Coronary artery (tissue), 2 donors: ENCODE results near the gene CFAP299.
"Not testable (repeated sequence)": the region's sequence is repeated elsewhere in the genome, so short reads cannot be mapped to it uniquely, and the experiment has no call there.

Experiments
- DNase-seq: peaks from one replicate; pipeline ENCODE4 v3.0.0-alpha.2; 2017; ENCODE audit warnings: low spot score
- H3K27ac ChIP-seq, 2 donors: fragments of 200-600 bp; sonication (generic); one replicate each; pipeline ENCODE4 v1.5.1; 2016 to 2019
- H3K4me3 ChIP-seq: fragments of 200-600 bp; sonication (generic); 2 replicates; pipeline ENCODE4 v1.5.1; 2016; ENCODE audit warnings: mild to moderate bottlenecking, moderate library complexity
- TF ChIP-seq, protein P1 (sequence below): fragments of 200-600 bp; sonication (generic); IDR thresholded peaks from one replicate; pipeline ENCODE4 v1.5.1; 2019; ENCODE audit warnings: antibody characterized with exemption

CFAP299 gene

GRCh38 chr4:80434238-80434637 is 98.7 kb downstream of the CFAP299 start:
- H3K4me3 ChIP-seq = no peak overlapping the region
- TF ChIP-seq, protein P1, sequence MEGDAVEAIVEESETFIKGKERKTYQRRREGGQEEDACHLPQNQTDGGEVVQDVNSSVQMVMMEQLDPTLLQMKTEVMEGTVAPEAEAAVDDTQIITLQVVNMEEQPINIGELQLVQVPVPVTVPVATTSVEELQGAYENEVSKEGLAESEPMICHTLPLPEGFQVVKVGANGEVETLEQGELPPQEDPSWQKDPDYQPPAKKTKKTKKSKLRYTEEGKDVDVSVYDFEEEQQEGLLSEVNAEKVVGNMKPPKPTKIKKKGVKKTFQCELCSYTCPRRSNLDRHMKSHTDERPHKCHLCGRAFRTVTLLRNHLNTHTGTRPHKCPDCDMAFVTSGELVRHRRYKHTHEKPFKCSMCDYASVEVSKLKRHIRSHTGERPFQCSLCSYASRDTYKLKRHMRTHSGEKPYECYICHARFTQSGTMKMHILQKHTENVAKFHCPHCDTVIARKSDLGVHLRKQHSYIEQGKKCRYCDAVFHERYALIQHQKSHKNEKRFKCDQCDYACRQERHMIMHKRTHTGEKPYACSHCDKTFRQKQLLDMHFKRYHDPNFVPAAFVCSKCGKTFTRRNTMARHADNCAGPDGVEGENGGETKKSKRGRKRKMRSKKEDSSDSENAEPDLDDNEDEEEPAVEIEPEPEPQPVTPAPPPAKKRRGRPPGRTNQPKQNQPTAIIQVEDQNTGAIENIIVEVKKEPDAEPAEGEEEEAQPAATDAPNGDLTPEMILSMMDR = no peak
- DNase-seq = no peak
- no peak overlapping the region for H3K27ac ChIP-seq

- H3K27ac ChIP-seq = no peak overlapping the region
- TF ChIP-seq, protein P1 = no peak
- no peak overlapping the region for H3K4me3 ChIP-seq
- DNase-seq = no peak
Measured at GRCh38 chr4:80438016-80438415, 102.5 kb downstream of the CFAP299 start.

DNA sequence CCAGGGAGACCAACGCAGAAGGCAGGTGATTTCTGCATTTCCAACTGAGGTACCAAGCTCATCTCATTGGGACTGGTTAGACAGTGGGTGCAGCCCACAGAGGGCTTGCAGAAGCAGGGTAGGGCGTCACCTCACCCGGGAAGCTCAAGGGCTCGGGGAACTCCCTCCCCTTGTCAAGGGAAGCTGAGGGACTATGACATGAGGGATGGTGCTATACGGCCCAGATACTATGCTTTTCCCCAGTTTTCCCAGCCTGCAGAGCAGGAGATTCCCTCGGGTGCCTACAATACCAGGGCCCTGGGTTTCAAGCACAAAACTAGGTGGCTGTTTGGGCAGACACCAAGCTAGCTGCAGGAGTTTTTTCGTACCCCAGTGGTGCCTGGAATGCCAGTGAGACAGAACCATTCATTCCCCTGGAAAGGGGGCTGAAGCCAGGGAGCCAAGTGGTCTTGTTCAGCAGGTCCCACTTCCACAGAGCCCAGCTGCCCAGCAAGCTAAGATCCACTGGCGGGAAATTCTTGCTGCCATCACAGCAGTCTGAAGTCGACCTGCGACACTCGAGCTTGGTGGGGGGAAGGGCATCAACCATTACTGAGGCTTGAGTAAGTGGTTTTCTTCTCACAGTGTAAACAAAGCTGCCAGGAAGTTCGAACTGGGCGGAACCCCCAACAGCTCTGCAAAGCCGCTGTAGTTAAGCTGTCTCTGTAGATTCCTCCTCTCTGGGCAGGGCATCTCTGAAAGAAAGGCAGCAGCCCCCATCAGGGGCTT is 103.9 kb downstream of the CFAP299 start:
- not testable (repeated sequence) for H3K27ac ChIP-seq, H3K4me3 ChIP-seq, DNase-seq

DNA sequence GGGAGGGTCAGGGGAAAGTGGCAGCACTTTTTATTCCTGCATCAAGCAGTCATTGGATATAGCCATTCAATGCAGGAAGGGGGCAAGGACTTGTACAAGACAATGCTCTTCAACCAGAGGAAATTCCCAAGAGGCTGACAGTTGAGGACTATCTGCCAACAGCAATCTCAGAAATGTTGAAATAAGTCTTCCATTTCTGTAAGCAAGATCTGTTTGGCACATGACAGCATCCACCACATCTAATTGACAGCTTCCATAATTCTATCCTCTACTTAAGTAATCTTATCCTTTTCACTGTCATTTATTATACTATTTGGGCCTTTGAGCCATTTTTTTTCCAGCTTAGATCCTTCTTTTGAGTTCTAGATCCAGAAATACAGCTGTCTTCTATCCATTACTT is 110.7 kb downstream of the CFAP299 start:
- DNase-seq = no peak
- Histone ChIP-seq H3K4me3 (no peak overlapping the region), H3K27ac (no peak overlapping the region)
- TF ChIP-seq, protein P1 = no peak

DNA sequence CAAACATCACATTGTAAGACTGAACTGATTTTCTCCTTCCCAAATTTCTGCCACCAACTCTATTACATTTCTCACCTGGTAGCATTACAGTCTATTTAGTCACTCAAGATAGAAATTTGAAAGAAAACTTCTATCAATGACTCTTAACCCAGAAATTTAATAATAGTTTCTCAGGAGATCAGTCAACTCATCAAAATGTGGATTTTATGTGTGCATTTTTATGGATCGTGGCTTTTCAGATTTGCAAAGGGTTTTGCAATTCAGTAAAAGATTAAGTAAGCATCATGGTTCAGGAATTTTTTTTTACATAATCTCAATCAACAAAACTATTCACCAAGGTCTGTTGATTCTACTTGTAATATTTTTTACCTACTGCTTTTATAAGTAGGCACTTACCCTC is 111.1 kb downstream of the CFAP299 start:
- H3K27ac ChIP-seq = no peak overlapping the region
- H3K4me3 ChIP-seq = no peak overlapping the region
- DNase-seq = no peak
- TF ChIP-seq, protein P1 = no peak

- Histone ChIP-seq H3K4me3 (no peak overlapping the region), H3K27ac (no peak overlapping the region)
- TF ChIP-seq, protein P1 = no peak
- DNase-seq = no peak
Measured at GRCh38 chr4:80447493-80447892, 112.0 kb downstream of the CFAP299 start.

- H3K4me3 ChIP-seq = no peak overlapping the region
- no peak for DNase-seq
- no peak overlapping the region for H3K27ac ChIP-seq
- TF ChIP-seq, protein P1 = no peak
Measured at GRCh38 chr4:80448056-80448455, 112.5 kb downstream of the CFAP299 start.
